ENCODE measurements around the gene ADAMTS3. TPM values are rescaled to one million over a fixed set of nuclear protein-coding genes. Genes with fewer than 3 reads are reported as not detected.

The ADAMTS3 gene
- total RNA-seq (2022; extraction: Qiagen RNA extraction): 0.02 to 0.14 TPM in 2 of 5 replicates, not detected in the others

GRCh38 chr4:72568959-72569718 is at the start of gene ADAMTS3:
Gene ADAMTS3 (minus strand): TSS chr4:72569221. CDS start chr4:72568762, 459 bp downstream.

All from A549 treated with Mapracorat at 1 μM for 4 hours (cell line).